GM12801 (cell line): Measurements from ENCODE around the gene BCL3.

ENCODE experiments used
- CTCF ChIP-seq: IDR thresholded peaks from one replicate; pipeline ENCODE4 v1.5.1; 2011; ENCODE audit warnings: control low read depth; ENCODE audit not compliant: insufficient read length; ENCODE audit errors: extremely low read depth

BCL3 gene

GRCh38 chr19:44808463-44809371, 60.2 kb downstream of the BCL3 start, which contains the start of gene BCAM:
TSS of gene BCAM (plus strand) at chr19:44809103. CDS start at chr19:44809125, 22 bp downstream.
- no peak for TF ChIP-seq CTCF
